ENCODE results near the gene TMEFF2.

TMEFF2 gene

GRCh38 chr2:191954451-191954850 lies 240.3 kb downstream of the TMEFF2 start:
- DNase-seq, result no peak

- DNase-seq, result no peak
Observed at GRCh38 chr2:191952515-191953270, 242.0 kb downstream of the TMEFF2 start.

- DNase-seq, result no peak
Observed at GRCh38 chr2:191951832-191952231, 242.9 kb downstream of the TMEFF2 start.

GRCh38 chr2:191951376-191951775 lies 243.4 kb downstream of the TMEFF2 start:
- no peak for DNase-seq

GRCh38 chr2:191950132-191950874 lies 244.4 kb downstream of the TMEFF2 start:
- no peak for DNase-seq

GRCh38 chr2:191947235-191947634 lies 247.5 kb downstream of the TMEFF2 start:
- no peak for DNase-seq

- no peak for DNase-seq
Observed at GRCh38 chr2:191946471-191947182, 248.1 kb downstream of the TMEFF2 start.

GRCh38 chr2:191945623-191946022 lies 249.1 kb downstream of the TMEFF2 start:
- no peak for DNase-seq

- no peak for DNase-seq
Observed at GRCh38 chr2:191942739-191943103, 252.0 kb downstream of the TMEFF2 start.

- no peak for DNase-seq
Observed at GRCh38 chr2:191942090-191942738, 252.5 kb downstream of the TMEFF2 start.

GRCh38 chr2:191941376-191941929 lies 253.3 kb downstream of the TMEFF2 start:
- DNase-seq, result no peak

- DNase-seq, result no peak
Observed at GRCh38 chr2:191938779-191939178, 256.0 kb downstream of the TMEFF2 start.

GRCh38 chr2:191936882-191937405 lies 257.8 kb downstream of the TMEFF2 start:
- no peak for DNase-seq

GRCh38 chr2:191935247-191935646 lies 259.5 kb downstream of the TMEFF2 start:
- DNase-seq, result peak; percentile 85

GRCh38 chr2:191933307-191934105 lies 261.2 kb downstream of the TMEFF2 start:
- no peak for DNase-seq

GRCh38 chr2:191932286-191932685 lies 262.4 kb downstream of the TMEFF2 start:
- DNase-seq, result no peak

GRCh38 chr2:191931329-191931728 lies 263.4 kb downstream of the TMEFF2 start:
- no peak for DNase-seq

- no peak for DNase-seq
Observed at GRCh38 chr2:191930205-191930604, 264.5 kb downstream of the TMEFF2 start.

GRCh38 chr2:191929288-191929687 lies 265.4 kb downstream of the TMEFF2 start:
- DNase-seq, result no peak

- DNase-seq, result peak; percentile 94
Observed at GRCh38 chr2:191927991-191928390, 266.7 kb downstream of the TMEFF2 start.

GRCh38 chr2:191927319-191927867 lies 267.3 kb downstream of the TMEFF2 start:
- DNase-seq, result peak; percentile 94
